Measurements from ENCODE around the gene CFAP251. TPM values are rescaled to one million over a fixed set of nuclear protein-coding genes. Genes with fewer than 3 reads are reported as not detected.
A peak's percentile ranks its signal among the peaks of the same experiment; 100 is the strongest.

Gene CFAP251
- polyA plus RNA-seq, 2 of the 4 experiments (the other 2 are of a cell fraction), result 0.94 to 1.4 TPM

DNA sequence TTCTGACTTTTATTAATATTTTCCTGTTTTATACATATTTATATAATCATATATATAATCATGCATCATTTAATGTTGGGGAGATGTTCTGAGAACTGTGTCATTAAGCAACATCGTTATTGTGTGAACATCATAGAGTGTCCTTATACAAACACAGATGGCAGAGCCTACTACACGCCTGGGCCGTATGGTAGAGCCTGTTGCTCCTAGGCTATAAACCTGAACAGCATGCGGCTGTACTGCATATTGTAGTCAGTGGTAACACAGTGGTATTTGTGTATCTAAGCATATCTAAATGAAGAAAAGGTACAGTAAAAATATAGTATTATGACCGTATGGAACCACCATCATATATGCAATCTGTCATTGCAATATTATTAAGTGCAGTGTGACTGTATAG, 58.6 kb downstream of the CFAP251 start:
- POLR2A ChIA-PET, result no interaction called here
- no peak for TF ChIP-seq KDM1A (IDR thresholded peaks at IDR 0.05; ENCODE audit: low read depth)
- no peak for TF ChIP-seq CHD2 (IDR thresholded peaks at IDR 0.05; ENCODE audit: low read length, partially characterized antibody)
- no peak for TF ChIP-seq EHF (CRISPR knock-in tag; IDR thresholded peaks at IDR 0.05)
- TF ChIP-seq JUNB (IDR thresholded peaks at IDR 0.05), result no peak
- TF ChIP-seq CBX2 (IDR thresholded peaks at IDR 0.05; ENCODE audit: borderline replicate concordance, low read depth), result no peak
- no peak for TF ChIP-seq EP300 (IDR thresholded peaks at IDR 0.05)
- TF ChIP-seq, protein P1, sequence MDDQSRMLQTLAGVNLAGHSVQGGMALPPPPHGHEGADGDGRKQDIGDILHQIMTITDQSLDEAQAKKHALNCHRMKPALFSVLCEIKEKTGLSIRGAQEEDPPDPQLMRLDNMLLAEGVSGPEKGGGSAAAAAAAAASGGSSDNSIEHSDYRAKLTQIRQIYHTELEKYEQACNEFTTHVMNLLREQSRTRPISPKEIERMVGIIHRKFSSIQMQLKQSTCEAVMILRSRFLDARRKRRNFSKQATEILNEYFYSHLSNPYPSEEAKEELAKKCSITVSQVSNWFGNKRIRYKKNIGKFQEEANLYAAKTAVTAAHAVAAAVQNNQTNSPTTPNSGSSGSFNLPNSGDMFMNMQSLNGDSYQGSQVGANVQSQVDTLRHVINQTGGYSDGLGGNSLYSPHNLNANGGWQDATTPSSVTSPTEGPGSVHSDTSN (IDR thresholded peaks at IDR 0.05), result no peak
- no peak for TF ChIP-seq SMC3 (IDR thresholded peaks at IDR 0.05)
- TF ChIP-seq, protein P2, sequence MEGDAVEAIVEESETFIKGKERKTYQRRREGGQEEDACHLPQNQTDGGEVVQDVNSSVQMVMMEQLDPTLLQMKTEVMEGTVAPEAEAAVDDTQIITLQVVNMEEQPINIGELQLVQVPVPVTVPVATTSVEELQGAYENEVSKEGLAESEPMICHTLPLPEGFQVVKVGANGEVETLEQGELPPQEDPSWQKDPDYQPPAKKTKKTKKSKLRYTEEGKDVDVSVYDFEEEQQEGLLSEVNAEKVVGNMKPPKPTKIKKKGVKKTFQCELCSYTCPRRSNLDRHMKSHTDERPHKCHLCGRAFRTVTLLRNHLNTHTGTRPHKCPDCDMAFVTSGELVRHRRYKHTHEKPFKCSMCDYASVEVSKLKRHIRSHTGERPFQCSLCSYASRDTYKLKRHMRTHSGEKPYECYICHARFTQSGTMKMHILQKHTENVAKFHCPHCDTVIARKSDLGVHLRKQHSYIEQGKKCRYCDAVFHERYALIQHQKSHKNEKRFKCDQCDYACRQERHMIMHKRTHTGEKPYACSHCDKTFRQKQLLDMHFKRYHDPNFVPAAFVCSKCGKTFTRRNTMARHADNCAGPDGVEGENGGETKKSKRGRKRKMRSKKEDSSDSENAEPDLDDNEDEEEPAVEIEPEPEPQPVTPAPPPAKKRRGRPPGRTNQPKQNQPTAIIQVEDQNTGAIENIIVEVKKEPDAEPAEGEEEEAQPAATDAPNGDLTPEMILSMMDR (IDR thresholded peaks at IDR 0.05), result no peak
- TF ChIP-seq NFE2L2 (conservative IDR thresholded peaks at IDR 0.05; ENCODE audit: low read length), result no peak
- TF ChIP-seq, protein P3, sequence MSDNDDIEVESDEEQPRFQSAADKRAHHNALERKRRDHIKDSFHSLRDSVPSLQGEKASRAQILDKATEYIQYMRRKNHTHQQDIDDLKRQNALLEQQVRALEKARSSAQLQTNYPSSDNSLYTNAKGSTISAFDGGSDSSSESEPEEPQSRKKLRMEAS (IDR thresholded peaks at IDR 0.05), result no peak
- no peak overlapping the region for H3K4me2 ChIP-seq
- no peaks in the 10 kb centered on the region for H3K4me1 ChIP-seq
- no peak overlapping the region for H3K4me3 ChIP-seq
- DNase-seq (ENCODE audit: low read depth in 1 of 2, low spot score in 1 of 2), result no peak
- no peak for FAIRE-seq
- WGBS (ENCODE audit: missing lambda C conversion rate), result 74% methylated on average over 5 of the region's 5 CpGs
- H3K27ac ChIP-seq, result no peak overlapping the region
- ATAC-seq, result no peak
- CTCF ChIA-PET, result interaction anchor here (0.9 kb wide), 1 partner anchor 54 kb away, joined by 4 read pairs; no protein-coding TSS in a partner anchor
- H3K9me3 ChIP-seq, result peaks cover 3% of the 10 kb centered on the region; the same call in 1 of the 3 replicates

DNA sequence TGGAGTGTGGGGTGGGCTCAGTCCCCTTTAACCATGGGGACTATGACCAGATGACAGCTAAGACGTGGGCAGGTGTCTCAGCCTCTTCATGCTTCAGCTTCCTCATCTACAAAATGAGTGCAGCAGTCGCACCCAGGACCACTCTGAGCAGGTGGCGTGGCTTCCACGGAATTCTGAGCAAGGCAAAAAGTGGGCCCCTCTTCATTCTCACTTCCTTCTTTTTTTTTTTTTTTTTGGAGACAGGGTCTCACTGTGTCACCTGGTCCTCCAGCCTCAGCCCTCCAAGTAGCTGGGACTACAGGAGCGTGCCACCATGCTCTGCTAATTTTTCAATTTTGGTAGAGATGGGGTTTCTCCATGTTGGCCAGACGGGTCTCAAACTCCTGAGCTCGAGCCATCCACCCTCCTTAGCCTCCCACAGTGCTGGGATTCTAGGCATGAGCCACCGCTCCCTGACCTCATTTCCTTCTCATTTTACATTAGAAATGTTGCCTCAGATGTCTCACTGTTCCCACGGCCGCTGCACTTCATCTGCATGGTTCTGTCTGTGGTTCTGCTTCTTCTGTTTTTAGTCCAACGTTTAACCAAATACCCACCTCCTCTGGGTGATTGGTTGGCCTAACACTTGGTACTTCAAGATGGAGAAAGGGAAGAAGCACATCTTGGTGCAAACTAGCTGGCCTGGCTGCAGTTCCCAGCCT, 61.9 kb downstream of the CFAP251 start:
- Histone ChIP-seq H3K27ac (no peak overlapping the region), H3K9me3 (no peaks in the 10 kb centered on the region), H3K4me3 (no peak overlapping the region), H3K4me2 (no peak overlapping the region), H3K4me1 (no peaks in the 10 kb centered on the region)
- no peak for DNase-seq (ENCODE audit: low read depth in 1 of 2, low spot score in 1 of 2)
- TF ChIP-seq, protein P4, sequence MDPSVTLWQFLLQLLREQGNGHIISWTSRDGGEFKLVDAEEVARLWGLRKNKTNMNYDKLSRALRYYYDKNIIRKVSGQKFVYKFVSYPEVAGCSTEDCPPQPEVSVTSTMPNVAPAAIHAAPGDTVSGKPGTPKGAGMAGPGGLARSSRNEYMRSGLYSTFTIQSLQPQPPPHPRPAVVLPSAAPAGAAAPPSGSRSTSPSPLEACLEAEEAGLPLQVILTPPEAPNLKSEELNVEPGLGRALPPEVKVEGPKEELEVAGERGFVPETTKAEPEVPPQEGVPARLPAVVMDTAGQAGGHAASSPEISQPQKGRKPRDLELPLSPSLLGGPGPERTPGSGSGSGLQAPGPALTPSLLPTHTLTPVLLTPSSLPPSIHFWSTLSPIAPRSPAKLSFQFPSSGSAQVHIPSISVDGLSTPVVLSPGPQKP (IDR thresholded peaks at IDR 0.05; ENCODE audit: low read depth, low read length), result no peak
- TF ChIP-seq, protein P2 (IDR thresholded peaks at IDR 0.05), result no peak
- TF ChIP-seq NPAS2 (CRISPR knock-in tag; IDR thresholded peaks at IDR 0.05; ENCODE audit: borderline replicate concordance) (no peak), RAD21 (conservative IDR thresholded peaks at IDR 0.05 in 1 of 2, IDR thresholded peaks at IDR 0.05 in 1 of 2) (no peak)
- 72% methylated on average over 11 of the region's 11 CpGs for WGBS (ENCODE audit: missing lambda C conversion rate)
- no peak for FAIRE-seq
- peak in 1 of 2 experiments; percentile 27; a peak in 3 of 6 replicates for ATAC-seq
- ChIA-PET POLR2A (no interaction called here), CTCF (no interaction called here)

DNA sequence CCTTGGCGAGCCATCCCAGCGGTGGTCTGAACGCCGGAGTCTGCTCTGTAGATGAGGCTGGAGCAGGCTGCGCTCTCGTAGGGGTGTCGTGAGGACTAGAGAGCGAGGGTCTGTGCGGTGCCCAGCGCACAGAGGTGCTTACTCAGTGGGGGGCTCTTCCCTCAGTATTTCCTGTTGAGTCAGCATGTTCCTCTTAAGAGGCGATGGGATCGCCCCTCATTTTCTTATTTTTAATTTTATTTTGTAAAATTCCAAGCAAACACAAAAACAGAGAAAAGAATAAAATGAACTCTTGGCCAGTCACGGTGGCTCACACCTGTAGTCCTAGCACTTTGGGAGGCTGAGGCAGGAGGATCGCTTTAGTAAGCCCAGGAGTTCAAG, 62.5 kb downstream of the CFAP251 start:
- peak in 1 of 2 experiments; percentile 29; a peak in 3 of 6 replicates for ATAC-seq
- Histone ChIP-seq H3K9me3 (no peaks in the 10 kb centered on the region), H3K4me1 (no peaks in the 10 kb centered on the region), H3K4me3 (no peak overlapping the region), H3K4me2 (no peak overlapping the region), H3K27ac (no peak overlapping the region)
- no peak for TF ChIP-seq ZFP36 (IDR thresholded peaks at IDR 0.05; ENCODE audit: borderline replicate concordance, partially characterized antibody)
- peak; percentile 74 for TF ChIP-seq MAFK (IDR thresholded peaks at IDR 0.05; ENCODE audit: partially characterized antibody)
- TF ChIP-seq CHD2 (IDR thresholded peaks at IDR 0.05; ENCODE audit: low read length, partially characterized antibody), result no peak
- TF ChIP-seq HEYL (CRISPR knock-in tag; IDR thresholded peaks at IDR 0.05), result no peak
- ChIA-PET CTCF (interaction anchor here (0.7 kb wide), 1 partner anchor 11 kb away, joined by 3 read pairs; no protein-coding TSS in a partner anchor), POLR2A (no interaction called here)
- no peak for DNase-seq (ENCODE audit: low read depth in 1 of 2, low spot score in 1 of 2)
- FAIRE-seq, result no peak
- 91% methylated on average over 14 of the region's 14 CpGs for WGBS (ENCODE audit: missing lambda C conversion rate)

Measured in A549 (cell line).